Sigmoid colon (tissue), 4 donors: ENCODE measurements around the gene SUGCT.

Experiments used
- EP300 ChIP-seq, 4 donors: sonication (generic); formaldehyde crosslinking; IDR thresholded peaks; one replicate each; pipeline ENCODE4 v1.6.1; 2017; ENCODE audit warnings: antibody characterized with exemption in 4 of 4
- POLR2A ChIP-seq, 2 donors: fragments of 450-650 bp; IDR thresholded peaks; one replicate each; pipeline ENCODE4 v1.6.1; 2016; ENCODE audit warnings: antibody characterized with exemption in 2 of 2, mild to moderate bottlenecking in 2 of 2, moderate library complexity in 2 of 2
- POLR2AphosphoS5 ChIP-seq, 4 donors: sonication (generic); formaldehyde crosslinking; IDR thresholded peaks; one replicate each; pipeline ENCODE4 v1.6.1; 2017; ENCODE audit warnings: antibody characterized with exemption in 4 of 4
- TF ChIP-seq, protein P1 (sequence below), 4 experiments: fragments of 450-650 bp in 3 of 4; fragments of 200-600 bp in 1 of 4; IDR thresholded peaks; one replicate each; pipeline ENCODE4 v1.5.1; 2016 to 2019; ENCODE audit warnings: antibody characterized with exemption in 4 of 4, mild to moderate bottlenecking in 3 of 4, moderate library complexity in 2 of 4

DNA sequence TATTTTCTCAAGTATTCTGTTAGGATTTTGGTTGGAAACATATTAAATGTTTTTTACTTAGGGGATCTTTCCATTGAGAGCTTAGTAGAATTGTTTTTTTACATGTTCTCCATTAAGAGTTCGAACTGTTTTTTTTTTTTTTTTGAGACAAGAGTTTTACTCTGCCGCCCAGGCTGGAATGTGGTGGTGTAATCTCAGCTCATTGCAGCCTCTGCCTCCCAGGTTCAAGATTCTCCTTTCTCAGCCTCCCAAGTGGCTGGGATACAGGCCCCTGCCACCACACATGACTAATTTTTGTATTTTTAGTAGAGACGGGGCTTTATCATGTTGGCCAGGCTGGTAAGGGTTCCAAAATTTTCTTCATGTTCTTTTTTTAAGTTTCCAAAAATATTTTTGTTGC is 33.6 kb upstream of the SUGCT start:
- TF ChIP-seq, protein P1, sequence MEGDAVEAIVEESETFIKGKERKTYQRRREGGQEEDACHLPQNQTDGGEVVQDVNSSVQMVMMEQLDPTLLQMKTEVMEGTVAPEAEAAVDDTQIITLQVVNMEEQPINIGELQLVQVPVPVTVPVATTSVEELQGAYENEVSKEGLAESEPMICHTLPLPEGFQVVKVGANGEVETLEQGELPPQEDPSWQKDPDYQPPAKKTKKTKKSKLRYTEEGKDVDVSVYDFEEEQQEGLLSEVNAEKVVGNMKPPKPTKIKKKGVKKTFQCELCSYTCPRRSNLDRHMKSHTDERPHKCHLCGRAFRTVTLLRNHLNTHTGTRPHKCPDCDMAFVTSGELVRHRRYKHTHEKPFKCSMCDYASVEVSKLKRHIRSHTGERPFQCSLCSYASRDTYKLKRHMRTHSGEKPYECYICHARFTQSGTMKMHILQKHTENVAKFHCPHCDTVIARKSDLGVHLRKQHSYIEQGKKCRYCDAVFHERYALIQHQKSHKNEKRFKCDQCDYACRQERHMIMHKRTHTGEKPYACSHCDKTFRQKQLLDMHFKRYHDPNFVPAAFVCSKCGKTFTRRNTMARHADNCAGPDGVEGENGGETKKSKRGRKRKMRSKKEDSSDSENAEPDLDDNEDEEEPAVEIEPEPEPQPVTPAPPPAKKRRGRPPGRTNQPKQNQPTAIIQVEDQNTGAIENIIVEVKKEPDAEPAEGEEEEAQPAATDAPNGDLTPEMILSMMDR (IDR thresholded peaks at IDR 0.05), result no peak
- TF ChIP-seq POLR2A (IDR thresholded peaks at IDR 0.05) (no peak), POLR2AphosphoS5 (IDR thresholded peaks at IDR 0.05) (no peak), EP300 (IDR thresholded peaks at IDR 0.05) (no peak)
